Activated T-cell treated with anti-CD3 and anti-CD28 coated beads, Interleukin-2, amount 50 U/mL, for 24 hours (primary cell): ENCODE measurements around the gene STAB1.

Experiments used
- DNase-seq: peaks from one replicate; pipeline ENCODE4 v3.0.0-alpha.2; 2020
- H3K27ac Mint-ChIP-seq: 2 replicates; pipeline ENCODE4 v1.8.0; 2020; ENCODE audit warnings: mild to moderate bottlenecking, mixed read lengths
- H3K27me3 Mint-ChIP-seq: 2 replicates; pipeline ENCODE4 v1.8.0; 2020; ENCODE audit warnings: mixed read lengths
- H3K36me3 Mint-ChIP-seq: 2 replicates; pipeline ENCODE4 v1.8.0; 2020; ENCODE audit warnings: low read depth, mixed read lengths
- H3K4me1 Mint-ChIP-seq: 2 replicates; pipeline ENCODE4 v1.8.0; 2020; ENCODE audit warnings: low read depth, mixed read lengths
- H3K4me3 Mint-ChIP-seq: 2 replicates; pipeline ENCODE4 v1.8.0; 2020; ENCODE audit warnings: mild to moderate bottlenecking, moderate library complexity, mixed read lengths
- H3K9me3 Mint-ChIP-seq: 2 replicates; pipeline ENCODE4 v1.8.0; 2020; ENCODE audit warnings: mixed read lengths

STAB1 gene

GRCh38 chr3:52502808-52503350 lies 7.7 kb downstream of the STAB1 start:
- no peaks in the 10 kb centered on the region for H3K4me1 Mint-ChIP-seq
- H3K27ac Mint-ChIP-seq: no peak overlapping the region
- H3K4me3 Mint-ChIP-seq: no peak overlapping the region
- H3K27me3 Mint-ChIP-seq: no peaks in the 10 kb centered on the region
- no peak for DNase-seq
- H3K9me3 Mint-ChIP-seq: no peaks in the 10 kb centered on the region
- no peaks in the 10 kb centered on the region for H3K36me3 Mint-ChIP-seq

GRCh38 chr3:52503788-52504424 lies 8.8 kb downstream of the STAB1 start:
- no peak overlapping the region for H3K27ac Mint-ChIP-seq
- H3K4me3 Mint-ChIP-seq: no peak overlapping the region
- DNase-seq: no peak
- H3K9me3 Mint-ChIP-seq: no peaks in the 10 kb centered on the region
- no peaks in the 10 kb centered on the region for H3K4me1 Mint-ChIP-seq
- H3K36me3 Mint-ChIP-seq: no peaks in the 10 kb centered on the region
- no peaks in the 10 kb centered on the region for H3K27me3 Mint-ChIP-seq

GRCh38 chr3:52504977-52505376 lies 9.8 kb downstream of the STAB1 start:
- Mint-ChIP-seq H3K27ac (no peak overlapping the region), H3K4me1 (no peaks in the 10 kb centered on the region), H3K9me3 (no peaks in the 10 kb centered on the region), H3K36me3 (no peaks in the 10 kb centered on the region), H3K4me3 (no peak overlapping the region), H3K27me3 (no peaks in the 10 kb centered on the region)
- no peak for DNase-seq

- Mint-ChIP-seq H3K4me3 (no peak overlapping the region), H3K4me1 (no peaks in the 10 kb centered on the region), H3K36me3 (no peaks in the 10 kb centered on the region), H3K9me3 (no peaks in the 10 kb centered on the region), H3K27ac (no peak overlapping the region), H3K27me3 (no peaks in the 10 kb centered on the region)
- DNase-seq: no peak
Observed at GRCh38 chr3:52506266-52506966, 11.3 kb downstream of the STAB1 start.

GRCh38 chr3:52507359-52507758 lies 12.2 kb downstream of the STAB1 start:
- no peak for DNase-seq
- no peaks in the 10 kb centered on the region for H3K9me3 Mint-ChIP-seq
- H3K4me3 Mint-ChIP-seq: no peak overlapping the region
- no peaks in the 10 kb centered on the region for H3K27me3 Mint-ChIP-seq
- no peak overlapping the region for H3K27ac Mint-ChIP-seq
- H3K4me1 Mint-ChIP-seq: no peaks in the 10 kb centered on the region
- H3K36me3 Mint-ChIP-seq: no peaks in the 10 kb centered on the region

- no peak overlapping the region for H3K4me3 Mint-ChIP-seq
- H3K27me3 Mint-ChIP-seq: no peaks in the 10 kb centered on the region
- no peaks in the 10 kb centered on the region for H3K9me3 Mint-ChIP-seq
- H3K4me1 Mint-ChIP-seq: no peaks in the 10 kb centered on the region
- no peaks in the 10 kb centered on the region for H3K36me3 Mint-ChIP-seq
- no peak overlapping the region for H3K27ac Mint-ChIP-seq
- DNase-seq: no peak
Observed at GRCh38 chr3:52509753-52510328, 14.7 kb downstream of the STAB1 start.

GRCh38 chr3:52511509-52511908 lies 16.4 kb downstream of the STAB1 start:
- Mint-ChIP-seq H3K36me3 (no peaks in the 10 kb centered on the region), H3K27ac (no peak overlapping the region), H3K4me1 (no peaks in the 10 kb centered on the region), H3K27me3 (no peaks in the 10 kb centered on the region), H3K9me3 (no peaks in the 10 kb centered on the region), H3K4me3 (no peak overlapping the region)
- DNase-seq: no peak

- Mint-ChIP-seq H3K36me3 (no peaks in the 10 kb centered on the region), H3K27ac (no peak overlapping the region), H3K4me3 (no peak overlapping the region), H3K9me3 (no peaks in the 10 kb centered on the region), H3K27me3 (no peaks in the 10 kb centered on the region), H3K4me1 (no peaks in the 10 kb centered on the region)
- DNase-seq: no peak
Observed at GRCh38 chr3:52512105-52512504, 17.0 kb downstream of the STAB1 start.

GRCh38 chr3:52512727-52513126 lies 17.6 kb downstream of the STAB1 start:
- no peaks in the 10 kb centered on the region for H3K4me1 Mint-ChIP-seq
- H3K4me3 Mint-ChIP-seq: no peak overlapping the region
- no peak overlapping the region for H3K27ac Mint-ChIP-seq
- no peak for DNase-seq
- H3K36me3 Mint-ChIP-seq: no peaks in the 10 kb centered on the region
- no peaks in the 10 kb centered on the region for H3K9me3 Mint-ChIP-seq
- H3K27me3 Mint-ChIP-seq: no peaks in the 10 kb centered on the region

GRCh38 chr3:52513281-52513680 lies 18.1 kb downstream of the STAB1 start:
- no peaks in the 10 kb centered on the region for H3K9me3 Mint-ChIP-seq
- no peaks in the 10 kb centered on the region for H3K36me3 Mint-ChIP-seq
- H3K27me3 Mint-ChIP-seq: no peaks in the 10 kb centered on the region

GRCh38 chr3:52514576-52514975 lies 19.4 kb downstream of the STAB1 start:
- Mint-ChIP-seq H3K4me3 (no peak overlapping the region), H3K4me1 (no peaks in the 10 kb centered on the region), H3K36me3 (no peaks in the 10 kb centered on the region), H3K27me3 (no peaks in the 10 kb centered on the region), H3K9me3 (no peaks in the 10 kb centered on the region), H3K27ac (no peak overlapping the region)
- no peak for DNase-seq

More at GRCh38 chr3:52513281-52513680, 18.1 kb downstream of the STAB1 start:
- no peak for DNase-seq
- no peak overlapping the region for H3K4me3 Mint-ChIP-seq
- H3K4me1 Mint-ChIP-seq: no peaks in the 10 kb centered on the region
- no peak overlapping the region for H3K27ac Mint-ChIP-seq

- Mint-ChIP-seq H3K27me3 (no peaks in the 10 kb centered on the region), H3K27ac (no peak overlapping the region), H3K4me1 (no peaks in the 10 kb centered on the region), H3K36me3 (no peaks in the 10 kb centered on the region), H3K4me3 (no peak overlapping the region), H3K9me3 (no peaks in the 10 kb centered on the region)
- DNase-seq: no peak
Observed at GRCh38 chr3:52515192-52515591, 20.1 kb downstream of the STAB1 start.

GRCh38 chr3:52516509-52517195 lies 21.5 kb downstream of the STAB1 start:
- Mint-ChIP-seq H3K36me3 (no peaks in the 10 kb centered on the region), H3K9me3 (no peaks in the 10 kb centered on the region), H3K27ac (no peak overlapping the region)

GRCh38 chr3:52517796-52518722 lies 22.9 kb downstream of the STAB1 start:
- no peaks in the 10 kb centered on the region for H3K36me3 Mint-ChIP-seq
- no peaks in the 10 kb centered on the region for H3K9me3 Mint-ChIP-seq
- H3K4me1 Mint-ChIP-seq: no peaks in the 10 kb centered on the region
- H3K27me3 Mint-ChIP-seq: no peaks in the 10 kb centered on the region
- H3K27ac Mint-ChIP-seq: no peak overlapping the region
- DNase-seq: no peak
- H3K4me3 Mint-ChIP-seq: no peak overlapping the region

More at GRCh38 chr3:52516509-52517195, 21.5 kb downstream of the STAB1 start:
- no peaks in the 10 kb centered on the region for H3K27me3 Mint-ChIP-seq
- no peak overlapping the region for H3K4me3 Mint-ChIP-seq
- H3K4me1 Mint-ChIP-seq: no peaks in the 10 kb centered on the region
- DNase-seq: no peak
